Fibroblast of lung (primary cell): ENCODE results near the gene NOL7. TPM values are rescaled to one million over a fixed set of nuclear protein-coding genes. Genes with fewer than 3 reads are reported as not detected.

Experiments
- DNase-seq, 2 donors: peaks; one replicate each; pipeline versions ENCODE4 v3.0.0 to v3.0.0-alpha.2; 2010; ENCODE audit warnings: low read depth in 2 of 2
- H2AFZ ChIP-seq: 2 replicates; pipeline ENCODE4 v1.5.1; 2012; ENCODE audit warnings: low read length, control low read depth, inconsistent platforms
- H3K27ac ChIP-seq: 2 replicates; pipeline ENCODE4 v1.5.1; 2011; ENCODE audit warnings: low read length, control low read depth; ENCODE audit not compliant: insufficient read depth
- H3K27me3 ChIP-seq: 2 replicates; pipeline ENCODE4 v1.5.1; 2011; ENCODE audit warnings: mild to moderate bottlenecking, low read length; ENCODE audit not compliant: control insufficient read depth, insufficient read depth
- H3K36me3 ChIP-seq: 2 replicates; pipeline ENCODE4 v1.5.1; 2011; ENCODE audit warnings: low read length; ENCODE audit not compliant: control insufficient read depth, insufficient read depth
- H3K4me1 ChIP-seq: 2 replicates; pipeline ENCODE4 v1.5.1; 2011; ENCODE audit warnings: low read length; ENCODE audit not compliant: control insufficient read depth, insufficient read depth; ENCODE audit errors: extremely low read depth
- H3K4me2 ChIP-seq: 2 replicates; pipeline ENCODE4 v1.5.1; 2011; ENCODE audit warnings: low read length, control low read depth; ENCODE audit not compliant: insufficient read depth; ENCODE audit errors: extremely low read depth
- H3K4me3 ChIP-seq, 4 experiments: fragments of 200-600 bp in 1 of 4; sonication (generic) in 1 of 4; replicated peaks in 1 of 4; 2 replicates each; pipeline ENCODE4 v1.5.1; 2011 to 2016; ENCODE audit warnings: low read length in 4 of 4, low read depth in 3 of 4, mild to moderate bottlenecking in 3 of 4, control low read depth in 2 of 4, inconsistent platforms in 1 of 4, mixed read lengths in 1 of 4; ENCODE audit not compliant: insufficient read depth in 1 of 4; ENCODE audit errors: control extremely low read depth in 1 of 4
- H3K79me2 ChIP-seq: 2 replicates; pipeline ENCODE4 v1.5.1; 2012; ENCODE audit warnings: mild to moderate bottlenecking, low read length, inconsistent platforms; ENCODE audit not compliant: control insufficient read depth, insufficient read depth
- H3K9ac ChIP-seq: 2 replicates; pipeline ENCODE4 v1.5.1; 2011; ENCODE audit warnings: mild to moderate bottlenecking, low read length, control low read depth; ENCODE audit not compliant: insufficient read depth
- H3K9me3 ChIP-seq: 2 replicates; pipeline ENCODE4 v1.5.1; 2012; ENCODE audit warnings: low read depth, low read length; ENCODE audit not compliant: control insufficient read depth, insufficient read depth
- H4K20me1 ChIP-seq: 2 replicates; pipeline ENCODE4 v1.5.1; 2011; ENCODE audit warnings: low read length; ENCODE audit not compliant: control insufficient read depth, insufficient read depth; ENCODE audit errors: extremely low read depth
- CTCF ChIP-seq, 2 donors: IDR thresholded peaks in 1 of 2; conservative IDR thresholded peaks in 1 of 2; 1 replicate in 1 of 2; 2 replicates in 1 of 2; pipeline ENCODE4 v1.5.1; 2011 to 2012; ENCODE audit warnings: low read length in 2 of 2, control low read depth in 1 of 2, inconsistent platforms in 1 of 2, low read depth in 1 of 2, mild to moderate bottlenecking in 1 of 2
- EZH2 ChIP-seq: IDR thresholded peaks from 2 replicates; pipeline ENCODE4 v1.5.1; 2012; ENCODE audit warnings: low read length, control low read depth, mild to moderate bottlenecking; ENCODE audit errors: missing control alignments
- polyA plus RNA-seq, 2 donors: library from polyadenylated mRNA; depleted of rRNA in 1 of 2; stranded (reverse) in 1 of 2; unstranded in 1 of 2; fragments of >200 nt; gene quantifications; 2 replicates each; pipeline ENCODE4 v1.2.1, GENCODE V29; 2011 to 2012; ENCODE audit warnings: missing spikeins in 1 of 2
- total RNA-seq: library from RNA; depleted of rRNA; stranded (reverse); fragments of >200 nt; gene quantifications from 2 replicates; pipeline ENCODE4 v1.2.1, GENCODE V29; 2014

The NOL7 gene
- total and polyA plus RNA-seq, 2 donors (not counting 1 experiment from before 2014, with no cell fraction given) = 47.2 to 48.0 TPM

- H3K9ac ChIP-seq = no peak overlapping the region
- H3K4me1 ChIP-seq = no peaks in the 10 kb centered on the region
- no peaks in the 10 kb centered on the region for H4K20me1 ChIP-seq
- no peak overlapping the region for H3K4me2 ChIP-seq
- TF ChIP-seq CTCF (conservative IDR thresholded peaks at IDR 0.05 in 1 of 2, IDR thresholded peaks at IDR 0.05 in 1 of 2; ENCODE audit: low read depth in 1 of 2, low read length in 2 of 2) = no peak
- TF ChIP-seq EZH2 = no peak
- H3K27me3 ChIP-seq = no peaks in the 10 kb centered on the region
- DNase-seq = no peak
- H2AFZ ChIP-seq = no peak overlapping the region
- no peak overlapping the region for H3K4me3 ChIP-seq
- no peaks in the 10 kb centered on the region for H3K9me3 ChIP-seq
- no peak overlapping the region for H3K27ac ChIP-seq
- H3K36me3 ChIP-seq = no peaks in the 10 kb centered on the region
- H3K79me2 ChIP-seq = peaks cover 6% of the 10 kb centered on the region
These were observed 39.4 kb downstream of the NOL7 start for GRCh38 chr6:13654496-13654895.

GRCh38 chr6:13655700-13656099 lies 40.6 kb downstream of the NOL7 start:
- H3K4me1 ChIP-seq = no peaks in the 10 kb centered on the region
- H3K9me3 ChIP-seq = no peaks in the 10 kb centered on the region
- no peak overlapping the region for H3K9ac ChIP-seq
- H3K4me2 ChIP-seq = no peak overlapping the region
- H3K36me3 ChIP-seq = no peaks in the 10 kb centered on the region
- DNase-seq = no peak
- H3K79me2 ChIP-seq = peaks cover 14% of the 10 kb centered on the region
- no peaks in the 10 kb centered on the region for H3K27me3 ChIP-seq
- TF ChIP-seq EZH2 (no peak), CTCF (conservative IDR thresholded peaks at IDR 0.05 in 1 of 2, IDR thresholded peaks at IDR 0.05 in 1 of 2; ENCODE audit: low read depth in 1 of 2, low read length in 2 of 2) (no peak)
- H2AFZ ChIP-seq = no peak overlapping the region
- H4K20me1 ChIP-seq = no peaks in the 10 kb centered on the region
- H3K4me3 ChIP-seq = no peak overlapping the region
- H3K27ac ChIP-seq = no peak overlapping the region

- H3K9me3 ChIP-seq = no peaks in the 10 kb centered on the region
- peaks cover under 1% of the 10 kb centered on the region for H4K20me1 ChIP-seq
- peaks cover 2% of the 10 kb centered on the region for H3K4me1 ChIP-seq
- H3K4me3 ChIP-seq = no peak overlapping the region
- H3K4me2 ChIP-seq = no peak overlapping the region
- no peak overlapping the region for H3K9ac ChIP-seq
- no peak for TF ChIP-seq EZH2
- no peak for TF ChIP-seq CTCF (conservative IDR thresholded peaks at IDR 0.05 in 1 of 2, IDR thresholded peaks at IDR 0.05 in 1 of 2; ENCODE audit: low read depth in 1 of 2, low read length in 2 of 2)
- H3K27ac ChIP-seq = no peak overlapping the region
- no peaks in the 10 kb centered on the region for H3K27me3 ChIP-seq
- peaks cover 50% of the 10 kb centered on the region for H3K79me2 ChIP-seq
- H2AFZ ChIP-seq = no peak overlapping the region
- DNase-seq = no peak
- no peaks in the 10 kb centered on the region for H3K36me3 ChIP-seq
These were observed 45.1 kb downstream of the NOL7 start for GRCh38 chr6:13660273-13660672.
